Heart left ventricle (tissue), 16 donors: ENCODE data around the gene SMARCA1. TPM values are rescaled to one million over a fixed set of nuclear protein-coding genes. Genes with fewer than 3 reads are reported as not detected.

Source experiments
- ATAC-seq, 4 donors: fragments of 200-7000 bp; cut with Tn5 transposase; one replicate each; pipeline ENCODE4 v1.9.1; 2020 to 2022; ENCODE audit warnings: moderate library complexity in 4 of 4, mild to moderate bottlenecking in 3 of 4, moderate number of reproducible peaks in 1 of 4
- DNase-seq, 5 donors: peaks; one replicate each; pipeline ENCODE4 v3.0.0-alpha.2; 2020
- H3K27ac ChIP-seq, 12 donors: fragments of 200-600 bp; sonication (generic) in 4 of 12; one replicate each; pipeline versions ENCODE4 v1.5.0 to v1.8.0; 2016 to 2022; ENCODE audit warnings: mild to moderate bottlenecking in 2 of 12
- H3K27me3 ChIP-seq, 9 donors: fragments of 200-600 bp; sonication (generic) in 2 of 9; one replicate each; pipeline versions ENCODE4 v1.5.1 to v1.8.0; 2016 to 2022; ENCODE audit warnings: mild to moderate bottlenecking in 3 of 9
- H3K36me3 ChIP-seq, 9 donors: fragments of 200-600 bp; sonication (generic) in 2 of 9; one replicate each; pipeline versions ENCODE4 v1.5.0 to v1.8.0; 2018 to 2022; ENCODE audit warnings: mild to moderate bottlenecking in 2 of 9
- H3K4me1 ChIP-seq, 12 donors: fragments of 200-600 bp; sonication (generic) in 4 of 12; one replicate each; pipeline versions ENCODE4 v1.5.0 to v1.8.0; 2016 to 2022; ENCODE audit warnings: mild to moderate bottlenecking in 3 of 12
- H3K4me3 ChIP-seq, 12 donors: fragments of 200-600 bp; sonication (generic) in 4 of 12; one replicate each; pipeline versions ENCODE4 v1.5.0 to v1.8.0; 2017 to 2022; ENCODE audit warnings: mild to moderate bottlenecking in 9 of 12, moderate library complexity in 4 of 12
- H3K9me3 ChIP-seq, 12 donors: fragments of 200-600 bp; sonication (generic) in 4 of 12; one replicate each; pipeline versions ENCODE4 v1.5.0 to v1.8.0; 2016 to 2022; ENCODE audit warnings: mild to moderate bottlenecking in 1 of 12
- POLR2A ChIP-seq, 2 donors: fragments of 450-650 bp; IDR thresholded peaks; one replicate each; pipeline ENCODE4 v1.6.1; 2017; ENCODE audit warnings: antibody characterized with exemption in 2 of 2, mild to moderate bottlenecking in 2 of 2, moderate library complexity in 2 of 2
- WGBS, 4 donors: extraction: QIAGEN DNeasy Blood & Tissue Kit in 2 of 4; methylation state at CpG; one replicate each; pipeline versions ENCODE4 v1.1.5 to v1.1.7; 2013 to 2018; 5-methylcytosine and 5-hydroxymethylcytosine counted together
- intact Hi-C, 10 donors: fragments of 100-400 bp; cut with DNase I; formaldehyde crosslinking; loops; one replicate each; pipeline versions ENCODE4 v1.11.1 to v1.14.2; 2022
- polyA plus RNA-seq, 2 donors: library from polyadenylated mRNA; stranded (reverse); fragments of 200-250 nt; gene quantifications; one replicate each; pipeline ENCODE4 v1.2.3, GENCODE V29; 2013
- total RNA-seq, 9 donors: library from RNA; depleted of rRNA in 2 of 9; stranded (reverse); fragments of >200 nt in 2 of 9; fragmentation: NEBNext Ultra II Directional in 3 of 9; extraction: Animal tissue kit (Norgen Biotek cat#: 25700) in 3 of 9; gene quantifications; one replicate each; pipeline versions ENCODE4 v1.1.0 to v1.2.4, GENCODE V29; 2016 to 2023
- TF ChIP-seq, protein P1 (sequence below), 12 donors: fragments of 200-600 bp; sonication (generic) in 4 of 12; IDR thresholded peaks; one replicate each; pipeline versions ENCODE4 v1.5.0 to v1.8.0; 2018 to 2022; ENCODE audit warnings: antibody characterized with exemption in 12 of 12, mild to moderate bottlenecking in 5 of 12
- donor health status: ischemic (EF 13 %, LVEDD 7.1; RV severe dilation, severe dysfunction).
- donor health status: healthy with polysubstance abuse.
- donor health status: DM: no; HTN: yes; CAD: no.
- donor health status: DM: no; HTN: no; CAD: no.
- donor health status: ischemic (EF 25% LVEDD 6.9; RV normal size, moderate dysfunction).
- donor health status: ischemic (EF 25% LVEDD 5.7; RV mildly dilated, moderate dysfunction).
- donor health status: healthy.
- donor health status: DM: yes; HTN: yes; CAD: no.
- donor health status: ischemic (EF 35%, LVEDD 5.7; RV mildly dilated, moderate dysfunction).
- donor health status: nonischemic (EF 11% LVEDD 7.7; RV severe dilation, severe dysfunction).
- donor health status: DM: yes; HTN: yes; CAD: no.
- donor health status: PGD.
- donor health status: ischemic (EF 29% LVEDD 5.4; RV normal size, mild dysfunction).
- donor health status: nonischemic (EF 23%, LVEDD 6.1; RV moderate dilation, normal function).

Gene SMARCA1
- total and polyA plus RNA-seq, 11 donors: 7.6 to 38.5 (median 30.8) TPM

- peaks cover 0 to 6% (median under 1%) of the 10 kb centered on the region in 12 donors for H3K4me1 ChIP-seq
- no peaks in the 10 kb centered on the region for H3K9me3 ChIP-seq
- TF ChIP-seq, protein P1, sequence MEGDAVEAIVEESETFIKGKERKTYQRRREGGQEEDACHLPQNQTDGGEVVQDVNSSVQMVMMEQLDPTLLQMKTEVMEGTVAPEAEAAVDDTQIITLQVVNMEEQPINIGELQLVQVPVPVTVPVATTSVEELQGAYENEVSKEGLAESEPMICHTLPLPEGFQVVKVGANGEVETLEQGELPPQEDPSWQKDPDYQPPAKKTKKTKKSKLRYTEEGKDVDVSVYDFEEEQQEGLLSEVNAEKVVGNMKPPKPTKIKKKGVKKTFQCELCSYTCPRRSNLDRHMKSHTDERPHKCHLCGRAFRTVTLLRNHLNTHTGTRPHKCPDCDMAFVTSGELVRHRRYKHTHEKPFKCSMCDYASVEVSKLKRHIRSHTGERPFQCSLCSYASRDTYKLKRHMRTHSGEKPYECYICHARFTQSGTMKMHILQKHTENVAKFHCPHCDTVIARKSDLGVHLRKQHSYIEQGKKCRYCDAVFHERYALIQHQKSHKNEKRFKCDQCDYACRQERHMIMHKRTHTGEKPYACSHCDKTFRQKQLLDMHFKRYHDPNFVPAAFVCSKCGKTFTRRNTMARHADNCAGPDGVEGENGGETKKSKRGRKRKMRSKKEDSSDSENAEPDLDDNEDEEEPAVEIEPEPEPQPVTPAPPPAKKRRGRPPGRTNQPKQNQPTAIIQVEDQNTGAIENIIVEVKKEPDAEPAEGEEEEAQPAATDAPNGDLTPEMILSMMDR (IDR thresholded peaks at IDR 0.05): no peak
- no peak for TF ChIP-seq POLR2A (IDR thresholded peaks at IDR 0.05)
- intact Hi-C loops: no loop called here
- no peak overlapping the region for H3K4me3 ChIP-seq
- DNase-seq: no peak
- no peak overlapping the region for H3K27ac ChIP-seq
- H3K27me3 ChIP-seq: peaks cover 0 to 12% (median 0%) of the 10 kb centered on the region in 9 donors
- no peak for ATAC-seq
- H3K36me3 ChIP-seq: peaks cover 0 to 44% (median 3%) of the 10 kb centered on the region in 9 donors
- WGBS, 4 donors: 61 to 96% (median 78%) methylated on average over 3 of the region's 3 CpGs
Measured at GRCh38 chrX:129516402-129516801, 6.9 kb downstream of the SMARCA1 start.

GRCh38 chrX:129512409-129512808 is 10.9 kb downstream of the SMARCA1 start:
- Histone ChIP-seq H3K9me3 (no peaks in the 10 kb centered on the region), H3K27me3 (peaks cover 0 to 8% (median 0%) of the 10 kb centered on the region in 9 donors), H3K4me3 (no peak overlapping the region), H3K4me1 (peaks cover 0 to 3% (median 0%) of the 10 kb centered on the region in 12 donors), H3K27ac (no peak overlapping the region), H3K36me3 (peaks cover 0 to 77% (median 3%) of the 10 kb centered on the region in 9 donors)
- TF ChIP-seq, protein P1 (IDR thresholded peaks at IDR 0.05): no peak
- no peak for TF ChIP-seq POLR2A (IDR thresholded peaks at IDR 0.05)
- ATAC-seq (no peak), DNase-seq (no peak)
- intact Hi-C loops: no loop called here
- 81 to 95% (median 89%) methylated on average over 2 of the region's 2 CpGs for WGBS, 4 donors

DNA sequence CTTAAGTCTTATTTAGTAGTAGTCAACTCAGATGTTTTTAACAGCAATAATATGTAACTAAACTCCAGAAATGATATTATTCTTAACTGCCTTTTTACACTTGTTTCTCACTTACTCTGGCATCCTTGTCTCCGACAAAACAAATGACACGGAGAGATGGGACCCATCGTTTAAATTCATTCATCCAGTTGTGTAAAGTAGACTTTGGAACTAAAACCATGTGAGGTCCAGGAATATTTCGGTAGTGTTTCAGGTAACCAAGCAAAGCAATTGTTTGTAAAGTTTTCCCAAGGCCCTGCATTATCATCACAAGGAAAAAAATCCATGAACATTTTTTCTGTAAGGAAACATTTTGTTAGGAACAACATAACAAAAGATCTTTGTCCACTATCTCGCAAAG is 11.6 kb downstream of the SMARCA1 start:
- Histone ChIP-seq H3K36me3 (peaks cover 0 to 84% (median 3%) of the 10 kb centered on the region in 9 donors), H3K27me3 (peaks cover 0 to 8% (median 0%) of the 10 kb centered on the region in 9 donors), H3K27ac (no peak overlapping the region), H3K4me3 (no peak overlapping the region), H3K9me3 (no peaks in the 10 kb centered on the region), H3K4me1 (no peaks in the 10 kb centered on the region)
- 73 to 92% (median 83%) methylated on average over 5 of the region's 5 CpGs for WGBS, 4 donors
- intact Hi-C loops: no loop called here
- TF ChIP-seq POLR2A (IDR thresholded peaks at IDR 0.05): no peak
- TF ChIP-seq, protein P1 (IDR thresholded peaks at IDR 0.05): no peak
- no peak for ATAC-seq
- no peak for DNase-seq

DNA sequence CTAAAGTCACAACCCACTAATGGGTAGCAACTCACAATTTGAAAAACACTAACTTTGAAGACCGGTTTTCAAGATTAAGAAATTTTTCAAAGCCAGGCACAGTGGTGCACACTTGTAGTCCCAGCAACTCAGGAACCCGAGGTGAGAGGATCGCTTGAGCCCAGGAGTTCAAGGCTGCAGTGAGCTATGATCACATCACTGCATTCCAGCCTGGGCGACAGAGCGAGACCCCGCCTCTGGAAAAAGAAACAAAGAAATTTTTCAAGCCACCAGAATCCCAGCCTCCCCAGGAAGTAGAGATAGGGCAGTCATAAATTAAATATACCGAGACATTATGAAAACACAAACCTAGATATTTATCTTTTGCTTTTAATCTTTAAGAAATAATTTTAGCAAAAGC is 13.0 kb downstream of the SMARCA1 start:
- TF ChIP-seq, protein P1 (IDR thresholded peaks at IDR 0.05): no peak
- TF ChIP-seq POLR2A (IDR thresholded peaks at IDR 0.05): no peak
- ATAC-seq (no peak), DNase-seq (no peak)
- Histone ChIP-seq H3K4me1 (no peaks in the 10 kb centered on the region), H3K36me3 (peaks cover 0 to 84% (median 3%) of the 10 kb centered on the region in 9 donors), H3K27me3 (no peaks in the 10 kb centered on the region), H3K27ac (no peak overlapping the region), H3K9me3 (no peaks in the 10 kb centered on the region), H3K4me3 (no peak overlapping the region)
- intact Hi-C loops: no loop called here
- 60 to 83% (median 74%) methylated on average over 7 of the region's 7 CpGs for WGBS, 4 donors
